ENCODE data around the gene ZNF629. TPM values are rescaled to one million over a fixed set of nuclear protein-coding genes. Genes with fewer than 3 reads are reported as not detected.

The ZNF629 gene
- total RNA-seq, 1 donor from 2014 or later, result 21.1 TPM

DNA sequence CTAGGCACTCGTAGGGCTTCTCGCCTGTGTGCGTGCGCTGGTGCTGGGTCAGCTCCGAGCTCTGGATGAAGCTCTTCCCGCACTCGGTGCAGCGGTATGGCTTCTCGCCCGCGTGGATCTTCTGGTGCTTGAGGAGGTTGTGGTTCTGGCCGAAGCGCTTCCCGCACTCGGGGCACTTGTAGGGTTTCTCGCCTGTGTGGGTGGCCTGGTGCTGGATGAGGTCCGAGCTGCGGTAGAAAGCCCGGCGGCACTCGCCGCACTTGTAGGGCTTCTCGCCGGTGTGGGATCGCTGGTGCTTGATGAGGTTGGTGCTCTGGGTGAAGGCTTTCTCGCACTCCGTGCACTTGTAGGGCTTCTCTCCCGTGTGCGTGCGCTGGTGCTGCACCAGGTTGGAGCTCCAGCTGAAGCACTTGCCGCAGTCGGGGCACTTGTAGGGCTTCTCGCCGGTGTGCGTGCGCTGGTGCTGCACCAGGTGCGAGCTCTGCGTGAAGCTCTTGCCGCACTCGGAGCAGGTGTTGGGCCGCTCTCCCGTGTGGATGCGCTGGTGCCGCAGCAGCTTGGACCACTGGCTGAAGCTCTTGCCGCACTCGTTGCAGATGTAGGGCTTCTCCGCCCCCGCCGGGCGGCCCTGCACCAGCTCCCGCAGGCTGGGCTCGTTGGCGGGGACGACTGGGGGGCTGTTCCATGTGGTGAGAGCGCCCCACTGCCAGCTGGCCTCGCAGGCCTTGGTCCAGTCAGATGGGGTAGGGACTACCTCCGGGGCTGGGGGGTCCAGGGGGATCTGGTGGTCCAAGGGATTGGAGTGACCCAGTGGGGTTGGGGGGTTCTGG lies 3.5 kb downstream of the ZNF629 start:
- Histone ChIP-seq H3K4me1 (peaks cover 40% of the 10 kb centered on the region), H3K4me3 (no peak overlapping the region), H3K27me3 (ENCODE audit: low read depth) (no peaks in the 10 kb centered on the region), H3K27ac (replicated peaks) (no peak overlapping the region), H3K9me3 (replicated peaks) (no peaks in the 10 kb centered on the region), H3K36me3 (peaks cover 30% of the 10 kb centered on the region)
- TF ChIP-seq, protein P1, sequence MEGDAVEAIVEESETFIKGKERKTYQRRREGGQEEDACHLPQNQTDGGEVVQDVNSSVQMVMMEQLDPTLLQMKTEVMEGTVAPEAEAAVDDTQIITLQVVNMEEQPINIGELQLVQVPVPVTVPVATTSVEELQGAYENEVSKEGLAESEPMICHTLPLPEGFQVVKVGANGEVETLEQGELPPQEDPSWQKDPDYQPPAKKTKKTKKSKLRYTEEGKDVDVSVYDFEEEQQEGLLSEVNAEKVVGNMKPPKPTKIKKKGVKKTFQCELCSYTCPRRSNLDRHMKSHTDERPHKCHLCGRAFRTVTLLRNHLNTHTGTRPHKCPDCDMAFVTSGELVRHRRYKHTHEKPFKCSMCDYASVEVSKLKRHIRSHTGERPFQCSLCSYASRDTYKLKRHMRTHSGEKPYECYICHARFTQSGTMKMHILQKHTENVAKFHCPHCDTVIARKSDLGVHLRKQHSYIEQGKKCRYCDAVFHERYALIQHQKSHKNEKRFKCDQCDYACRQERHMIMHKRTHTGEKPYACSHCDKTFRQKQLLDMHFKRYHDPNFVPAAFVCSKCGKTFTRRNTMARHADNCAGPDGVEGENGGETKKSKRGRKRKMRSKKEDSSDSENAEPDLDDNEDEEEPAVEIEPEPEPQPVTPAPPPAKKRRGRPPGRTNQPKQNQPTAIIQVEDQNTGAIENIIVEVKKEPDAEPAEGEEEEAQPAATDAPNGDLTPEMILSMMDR (IDR thresholded peaks at IDR 0.05; ENCODE audit: borderline replicate concordance), result no peak
- DNase-seq, result no peak
- intact Hi-C loops (cut with micrococcal nuclease), result no loop called here

DNA sequence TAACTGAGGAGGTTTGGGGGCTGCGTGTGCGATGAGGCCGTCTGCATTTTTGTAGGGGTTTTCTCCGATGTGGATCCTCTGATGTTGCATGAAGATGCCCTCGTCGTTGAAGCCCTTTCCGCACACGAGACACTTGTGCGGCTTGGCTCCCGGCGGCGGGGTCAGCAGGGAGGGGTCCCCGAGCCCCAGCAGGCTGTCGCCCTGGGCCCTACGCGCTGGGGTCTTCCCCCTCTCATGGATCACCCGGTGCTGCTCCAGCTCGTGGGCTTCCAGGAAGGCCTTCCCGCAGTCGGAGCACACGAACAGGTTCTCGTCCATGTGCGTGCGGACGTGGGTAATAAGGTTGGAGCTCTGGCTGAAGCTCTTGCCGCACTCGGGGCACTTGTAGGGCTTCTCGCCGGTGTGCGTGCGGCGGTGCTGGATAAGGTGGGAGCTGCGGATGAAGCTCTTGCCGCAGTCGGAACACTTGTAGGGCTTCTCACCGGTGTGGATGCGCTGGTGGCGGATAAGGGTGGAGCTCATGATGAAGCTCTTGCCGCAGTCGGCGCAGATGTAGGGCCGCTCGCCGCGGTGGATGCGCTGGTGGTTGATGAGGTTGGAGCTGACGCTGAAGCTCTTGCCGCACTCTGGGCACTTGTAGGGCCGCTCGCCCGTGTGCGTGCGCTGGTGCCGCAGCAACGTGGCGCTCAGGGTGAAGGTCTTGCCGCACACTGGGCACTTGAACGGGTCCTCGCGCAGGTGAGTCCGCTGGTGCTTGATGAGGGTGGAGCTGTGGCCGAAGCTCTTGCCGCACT lies 4.3 kb downstream of the ZNF629 start:
- intact Hi-C loops (cut with micrococcal nuclease), result no loop called here
- no peak for DNase-seq
- no peak overlapping the region for H3K27ac ChIP-seq (replicated peaks)
- TF ChIP-seq, protein P1 (IDR thresholded peaks at IDR 0.05; ENCODE audit: borderline replicate concordance), result no peak
- peaks cover 41% of the 10 kb centered on the region for H3K4me1 ChIP-seq
- no peaks in the 10 kb centered on the region for H3K9me3 ChIP-seq (replicated peaks)
- H3K36me3 ChIP-seq, result peaks cover 30% of the 10 kb centered on the region
- no peaks in the 10 kb centered on the region for H3K27me3 ChIP-seq (ENCODE audit: low read depth)
- no peak overlapping the region for H3K4me3 ChIP-seq

DNA sequence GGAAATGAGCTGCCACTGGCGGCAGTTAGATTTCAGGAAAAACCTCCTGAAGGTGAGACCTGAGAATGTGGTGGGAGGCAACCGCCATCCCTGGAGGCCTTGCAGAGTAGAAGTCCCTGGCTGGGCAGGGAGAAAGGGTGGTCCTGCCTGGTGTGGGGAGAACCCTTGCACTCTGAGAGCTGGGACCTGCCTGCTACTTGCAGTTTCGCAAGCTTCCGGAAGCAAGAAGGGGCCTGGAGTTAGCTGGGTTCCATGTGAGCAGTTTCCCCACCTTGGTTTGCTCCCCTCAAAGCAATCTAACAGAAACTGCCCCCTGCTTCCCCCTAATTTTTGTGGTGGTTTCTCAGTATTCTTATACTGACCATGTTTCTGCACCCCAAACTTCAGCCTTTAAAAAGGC lies 6.5 kb downstream of the ZNF629 start:
- no peak overlapping the region for H3K4me3 ChIP-seq
- DNase-seq, result no peak
- H3K36me3 ChIP-seq, result peaks cover 30% of the 10 kb centered on the region
- intact Hi-C loops (cut with micrococcal nuclease), result no loop called here
- H3K4me1 ChIP-seq, result peaks cover 41% of the 10 kb centered on the region
- no peaks in the 10 kb centered on the region for H3K27me3 ChIP-seq (ENCODE audit: low read depth)
- no peaks in the 10 kb centered on the region for H3K9me3 ChIP-seq (replicated peaks)
- H3K27ac ChIP-seq (replicated peaks), result no peak overlapping the region
- TF ChIP-seq, protein P1 (IDR thresholded peaks at IDR 0.05; ENCODE audit: borderline replicate concordance), result no peak

GRCh38 chr16:30780021-30780420 lies 7.0 kb downstream of the ZNF629 start:
- no peak for DNase-seq
- H3K4me1 ChIP-seq, result peaks cover 41% of the 10 kb centered on the region

DNA sequence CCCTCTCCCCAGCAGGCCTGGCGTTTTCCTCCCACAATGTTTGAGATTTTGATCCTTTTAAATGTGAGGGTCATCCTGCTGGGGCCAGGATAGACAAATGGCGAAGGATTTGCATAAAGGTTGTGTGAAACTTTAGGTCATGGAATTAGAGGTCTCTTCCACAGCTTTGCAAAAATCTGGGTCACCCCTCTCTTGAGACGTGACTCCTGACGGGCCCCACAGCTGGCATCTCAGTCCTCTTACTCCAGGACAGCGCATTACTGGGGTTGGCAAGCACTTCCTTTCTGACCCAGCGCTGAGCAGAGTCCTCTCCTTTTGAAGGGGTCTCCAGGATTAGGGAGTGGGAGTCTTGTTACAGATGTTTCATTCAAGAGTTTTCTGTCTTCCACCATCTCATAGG lies 7.4 kb downstream of the ZNF629 start:
- no peak overlapping the region for H3K4me3 ChIP-seq
- H3K27ac ChIP-seq (replicated peaks), result peak overlapping the region; percentile 97
- TF ChIP-seq, protein P1 (IDR thresholded peaks at IDR 0.05; ENCODE audit: borderline replicate concordance), result no peak
- peaks cover 30% of the 10 kb centered on the region for H3K36me3 ChIP-seq
- no peaks in the 10 kb centered on the region for H3K9me3 ChIP-seq (replicated peaks)
- H3K27me3 ChIP-seq (ENCODE audit: low read depth), result no peaks in the 10 kb centered on the region
- intact Hi-C loops (cut with micrococcal nuclease), result no loop called here
- H3K4me1 ChIP-seq, result peaks cover 41% of the 10 kb centered on the region
- no peak for DNase-seq

More at GRCh38 chr16:30780021-30780420, 7.0 kb downstream of the ZNF629 start:
- no peak overlapping the region for H3K4me3 ChIP-seq
- intact Hi-C loops (cut with micrococcal nuclease), result no loop called here
- H3K27me3 ChIP-seq (ENCODE audit: low read depth), result no peaks in the 10 kb centered on the region
- no peak overlapping the region for H3K27ac ChIP-seq (replicated peaks)
- TF ChIP-seq, protein P1 (IDR thresholded peaks at IDR 0.05; ENCODE audit: borderline replicate concordance), result no peak
- no peaks in the 10 kb centered on the region for H3K9me3 ChIP-seq (replicated peaks)
- peaks cover 30% of the 10 kb centered on the region for H3K36me3 ChIP-seq

All from left ventricle myocardium inferior (tissue), 1 donor.